GM12864 (cell line): ENCODE data around the gene GRK1.
"Not testable (repeated sequence)": the region's sequence is repeated elsewhere in the genome, so short reads cannot be mapped to it uniquely, and the experiment has no call there.

Source experiments
- DNase-seq: peaks from one replicate; pipeline ENCODE4 v3.0.0-alpha.2; 2011; ENCODE audit warnings: low read depth
- H3K4me3 ChIP-seq: 2 replicates; pipeline ENCODE4 v1.5.1; 2011; ENCODE audit warnings: mild to moderate bottlenecking, low read depth, low read length, control low read depth
- TF ChIP-seq, protein P1 (sequence below): IDR thresholded peaks from 2 replicates; pipeline ENCODE4 v1.5.1; 2011; ENCODE audit warnings: low read depth, mild to moderate bottlenecking, moderate library complexity, low read length, control low read depth, inconsistent platforms; ENCODE audit errors: missing control alignments

Gene GRK1

DNA sequence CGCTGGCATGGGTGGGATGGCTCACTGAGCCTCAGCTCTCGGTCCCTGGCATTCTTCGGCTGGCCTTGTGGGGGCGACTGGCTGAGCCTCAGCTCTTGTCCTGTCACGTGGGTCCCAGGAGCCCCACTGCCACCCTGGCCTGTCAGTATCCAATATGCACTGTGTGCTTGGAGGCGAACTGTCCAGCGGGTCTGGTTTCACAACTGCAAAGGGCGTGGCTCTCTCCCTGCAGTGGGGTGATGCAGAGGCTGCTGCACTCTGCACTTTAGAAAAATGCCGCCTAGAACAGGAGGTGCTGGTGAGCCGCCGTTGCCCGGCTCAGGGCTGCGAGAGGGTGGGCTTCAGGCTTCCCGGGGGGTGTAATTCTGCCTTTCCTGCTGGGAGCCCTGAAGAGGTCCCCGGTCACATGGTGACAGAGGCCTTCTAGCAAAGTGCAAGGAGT, 75.0 kb downstream of the GRK1 start:
- no peak overlapping the region for H3K4me3 ChIP-seq
- no peak for DNase-seq
- TF ChIP-seq, protein P1, sequence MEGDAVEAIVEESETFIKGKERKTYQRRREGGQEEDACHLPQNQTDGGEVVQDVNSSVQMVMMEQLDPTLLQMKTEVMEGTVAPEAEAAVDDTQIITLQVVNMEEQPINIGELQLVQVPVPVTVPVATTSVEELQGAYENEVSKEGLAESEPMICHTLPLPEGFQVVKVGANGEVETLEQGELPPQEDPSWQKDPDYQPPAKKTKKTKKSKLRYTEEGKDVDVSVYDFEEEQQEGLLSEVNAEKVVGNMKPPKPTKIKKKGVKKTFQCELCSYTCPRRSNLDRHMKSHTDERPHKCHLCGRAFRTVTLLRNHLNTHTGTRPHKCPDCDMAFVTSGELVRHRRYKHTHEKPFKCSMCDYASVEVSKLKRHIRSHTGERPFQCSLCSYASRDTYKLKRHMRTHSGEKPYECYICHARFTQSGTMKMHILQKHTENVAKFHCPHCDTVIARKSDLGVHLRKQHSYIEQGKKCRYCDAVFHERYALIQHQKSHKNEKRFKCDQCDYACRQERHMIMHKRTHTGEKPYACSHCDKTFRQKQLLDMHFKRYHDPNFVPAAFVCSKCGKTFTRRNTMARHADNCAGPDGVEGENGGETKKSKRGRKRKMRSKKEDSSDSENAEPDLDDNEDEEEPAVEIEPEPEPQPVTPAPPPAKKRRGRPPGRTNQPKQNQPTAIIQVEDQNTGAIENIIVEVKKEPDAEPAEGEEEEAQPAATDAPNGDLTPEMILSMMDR, result peak; percentile 30

DNA sequence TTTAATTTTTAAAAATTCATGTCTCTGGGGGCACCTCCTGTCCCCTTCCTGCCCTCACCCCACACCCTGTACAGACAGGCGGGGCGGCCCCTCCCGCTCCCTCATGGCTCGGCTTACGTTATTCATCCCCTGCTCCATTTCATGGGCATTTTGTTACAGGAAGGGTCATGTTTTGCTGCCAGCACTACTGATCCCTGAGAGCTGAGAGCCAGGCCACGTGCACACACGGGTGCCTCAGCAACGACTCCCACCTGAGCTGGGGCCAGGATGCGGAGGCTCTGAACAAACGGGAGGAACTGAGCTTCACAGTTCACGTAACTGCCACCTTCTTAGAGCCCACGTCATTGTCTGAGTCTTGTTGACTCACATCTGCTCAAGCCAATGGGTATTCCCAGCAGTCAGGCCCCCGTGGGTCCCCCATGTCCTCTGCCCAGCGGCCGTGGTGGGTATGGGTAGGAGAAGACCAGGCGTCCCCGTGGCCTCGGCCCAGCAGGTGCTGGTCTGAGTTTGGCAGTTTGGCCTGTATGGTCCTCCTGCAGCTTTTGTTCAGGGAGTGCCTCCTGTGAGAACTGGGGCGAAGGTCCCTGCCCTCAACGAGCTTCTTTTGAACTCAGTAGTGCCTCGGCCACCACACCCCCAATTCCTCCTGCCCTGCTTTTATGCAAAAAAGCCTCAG, 75.6 kb downstream of the GRK1 start:
- DNase-seq, result no peak
- no peak overlapping the region for H3K4me3 ChIP-seq
- TF ChIP-seq, protein P1, result no peak

DNA sequence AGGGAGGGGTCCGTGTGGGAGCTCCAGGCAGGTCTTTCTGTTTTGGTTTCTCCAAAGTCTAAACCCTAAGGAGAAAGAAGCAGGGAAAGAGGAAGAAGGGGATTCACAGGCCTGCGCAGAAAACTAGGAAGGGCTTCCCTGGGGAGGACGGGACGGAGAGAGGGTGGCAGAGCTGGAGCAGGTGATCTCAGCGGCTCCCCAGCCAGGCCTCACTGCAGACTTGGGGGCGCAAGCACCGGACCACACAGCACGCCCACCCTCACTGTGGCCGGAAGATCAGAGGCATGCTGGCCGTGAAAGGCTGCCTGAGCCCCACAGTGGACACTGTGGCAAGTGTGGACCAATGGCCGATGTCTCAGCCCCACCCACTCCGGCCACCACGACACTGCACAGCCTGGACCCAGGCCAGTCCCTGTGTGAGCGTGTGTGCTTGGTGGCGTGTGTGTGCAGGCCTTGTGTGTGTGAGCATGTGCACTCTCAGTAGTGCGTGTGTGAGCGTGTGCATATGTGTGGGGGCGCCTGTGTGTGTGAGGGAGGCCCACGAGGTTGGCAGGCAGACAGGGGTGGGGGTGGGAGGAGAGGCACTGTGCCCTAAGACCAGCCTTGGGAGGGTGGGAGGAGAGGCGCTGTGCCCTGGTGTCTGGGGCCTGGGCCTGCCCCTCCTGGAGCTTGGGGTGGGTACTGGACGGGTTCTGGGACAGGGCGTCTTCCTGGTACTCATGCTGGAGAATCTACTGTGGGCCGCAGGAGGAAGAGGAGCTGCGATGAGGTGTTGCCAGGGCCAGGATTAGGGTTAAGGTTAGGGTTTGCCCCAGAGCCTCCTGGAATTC, 76.6 kb downstream of the GRK1 start:
- no peak for DNase-seq
- no peak overlapping the region for H3K4me3 ChIP-seq
- TF ChIP-seq, protein P1, result no peak

DNA sequence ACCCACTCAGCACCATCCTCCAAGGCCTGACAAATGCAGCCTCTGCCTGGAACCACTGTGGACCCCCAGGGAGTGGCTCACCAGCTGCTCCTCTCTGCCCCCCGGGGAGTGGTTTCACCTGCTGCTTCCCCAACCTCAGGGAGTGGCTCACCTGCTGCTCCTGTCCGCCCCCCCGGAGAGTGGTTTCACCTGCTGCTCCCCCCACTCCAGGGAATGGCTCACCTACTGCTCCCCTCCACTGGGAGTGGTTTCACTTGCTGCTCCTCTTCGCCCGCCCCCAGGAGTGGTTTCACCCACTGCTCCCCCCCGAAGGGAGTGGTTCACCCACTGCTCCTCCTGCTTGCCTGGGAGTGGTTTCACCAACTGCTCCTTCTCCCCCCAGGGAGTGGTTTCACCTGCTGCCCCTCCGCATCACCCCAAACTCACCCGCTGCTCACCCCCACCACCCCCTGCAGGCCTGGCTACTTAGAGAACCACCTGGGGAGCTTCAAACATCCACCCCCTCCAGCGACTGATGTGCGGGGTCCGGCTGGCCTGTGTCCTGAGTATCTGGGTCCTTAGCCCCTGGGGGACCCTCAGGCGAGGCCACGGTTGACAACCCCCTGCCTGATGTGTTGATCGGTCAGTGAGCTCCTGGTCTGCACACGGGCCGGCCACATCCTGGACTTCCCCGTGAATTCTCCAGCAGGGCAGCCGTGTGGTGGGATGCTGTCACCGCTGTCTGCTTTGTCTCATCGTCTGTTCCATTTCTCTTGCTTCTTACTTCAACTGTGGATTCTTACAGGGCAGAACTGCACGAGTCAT, 77.4 kb downstream of the GRK1 start:
- no peak for DNase-seq
- TF ChIP-seq, protein P1, result no peak
- H3K4me3 ChIP-seq, result no peak overlapping the region

DNA sequence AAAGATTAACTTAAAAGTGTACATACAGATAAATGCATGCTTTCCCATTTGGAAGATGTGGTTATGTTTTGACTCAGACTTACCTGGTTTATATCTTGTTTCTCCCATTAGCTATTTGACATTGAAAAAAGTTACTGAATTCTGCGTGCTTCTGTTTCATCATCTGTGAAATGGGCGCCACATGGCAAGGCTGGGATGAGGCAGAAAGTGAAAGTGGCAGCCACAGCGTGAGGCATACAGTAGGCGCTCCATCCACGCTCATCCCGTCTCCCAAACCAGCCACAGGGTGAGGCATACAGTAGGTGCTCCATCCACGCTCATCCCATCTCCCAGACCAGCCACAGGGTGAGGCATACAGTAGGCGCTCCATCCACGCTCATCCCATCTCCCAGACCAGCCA, 78.0 kb downstream of the GRK1 start:
- no peak for DNase-seq
- TF ChIP-seq, protein P1, result no peak
- no peak overlapping the region for H3K4me3 ChIP-seq

DNA sequence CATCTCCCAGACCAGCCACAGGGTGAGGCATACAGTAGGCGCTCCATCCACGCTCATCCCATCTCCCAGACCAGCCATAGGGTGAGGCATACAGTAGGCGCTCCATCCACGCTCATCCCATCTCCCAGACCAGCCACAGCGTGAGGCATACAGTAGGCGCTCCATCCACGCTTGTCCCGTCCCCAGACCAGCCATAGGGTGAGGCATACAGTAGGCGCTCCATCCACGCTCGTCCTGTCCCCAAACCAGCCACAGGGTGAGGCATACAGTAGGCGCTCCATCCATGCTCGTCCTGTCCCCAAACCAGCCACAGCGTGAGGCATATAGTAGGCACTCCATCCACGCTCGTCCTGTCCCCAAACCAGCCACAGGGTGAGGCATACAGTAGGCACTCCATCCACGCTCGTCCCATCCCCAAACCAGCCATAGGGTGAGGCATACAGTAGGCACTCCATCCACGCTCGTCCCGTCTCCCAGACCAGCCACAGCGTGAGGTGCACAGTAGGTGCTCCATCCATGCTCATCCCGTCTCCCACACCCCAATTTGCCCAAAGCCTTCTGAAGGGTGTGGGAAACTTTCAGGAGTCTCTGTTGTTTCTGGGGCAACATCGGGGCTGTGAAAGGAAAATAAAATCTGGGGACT, 78.6 kb downstream of the GRK1 start:
- H3K4me3 ChIP-seq, DNase-seq: not testable (repeated sequence)

DNA sequence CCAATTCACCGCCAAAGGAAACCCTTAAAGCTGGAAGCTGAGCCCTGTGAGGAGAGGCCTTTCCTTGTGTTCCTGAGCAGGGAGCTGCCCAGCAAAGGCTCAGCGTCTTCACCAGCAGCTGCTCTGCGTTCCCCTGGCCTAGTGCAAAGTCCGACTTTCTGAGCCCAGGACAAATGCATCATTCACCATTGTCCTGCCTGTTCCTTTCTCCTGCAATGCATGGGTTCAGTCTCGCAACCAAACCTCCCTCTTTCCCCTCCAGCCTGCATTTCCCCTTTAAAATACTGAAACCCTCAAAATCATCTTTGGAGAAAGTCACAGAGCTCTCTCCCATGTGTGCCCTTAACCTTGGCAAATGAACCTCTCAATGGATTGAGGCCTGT, 79.1 kb downstream of the GRK1 start:
- TF ChIP-seq, protein P1, result no peak
- no peak for DNase-seq
- no peak overlapping the region for H3K4me3 ChIP-seq
